ENCODE data around the gene ENTPD2.

DNA sequence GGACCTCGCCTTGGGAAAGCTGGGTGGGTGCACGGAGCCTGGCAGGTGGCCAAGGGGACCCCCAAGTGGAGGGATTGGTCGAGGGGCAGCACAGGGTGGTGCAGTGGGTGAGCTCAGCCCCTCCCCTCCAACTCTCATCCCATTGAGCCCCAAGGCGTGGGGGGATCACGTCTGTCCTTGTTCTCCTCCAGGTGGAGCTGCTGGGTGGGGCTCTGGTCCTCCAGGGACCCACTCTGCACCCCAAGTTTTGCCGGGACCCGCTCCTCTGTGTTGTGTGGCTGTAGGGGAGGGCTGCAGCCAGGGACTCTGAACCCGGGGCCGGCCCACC lies 18.4 kb downstream of the ENTPD2 start:
- TF ChIP-seq TCF7L2 (IDR thresholded peaks at IDR 0.05; ENCODE audit: borderline replicate concordance, extremely low read depth, insufficient read depth, insufficient read length) (no peak), CTCF (IDR thresholded peaks at IDR 0.05 in 2 of 3, conservative IDR thresholded peaks at IDR 0.05 in 1 of 3; ENCODE audit: borderline replicate concordance in 1 of 3, insufficient read depth in 1 of 3, low read depth in 2 of 3, low read length in 2 of 3) (0 out of 6 replicates have a peak, but pooled peaks of 1 of the 3 experiments have one; percentile 2), FOSL1 (IDR thresholded peaks at IDR 0.05; ENCODE audit: low read depth) (no peak), ATF3 (IDR thresholded peaks at IDR 0.05) (no peak), EZH2 (IDR thresholded peaks at IDR 0.05) (no peak), POLR2A (IDR thresholded peaks at IDR 0.05; ENCODE audit: borderline replicate concordance, extremely low read depth, insufficient read depth, insufficient read length) (no peak), POLR2AphosphoS5 (IDR thresholded peaks at IDR 0.05; ENCODE audit: low read depth, low read length) (peak; percentile 5; the same call in 1 of the 2 replicates), ELF1 (IDR thresholded peaks at IDR 0.05; ENCODE audit: borderline replicate concordance, low read depth) (no peak), JUND (IDR thresholded peaks at IDR 0.05) (no peak)

All from HCT116 (cell line).